Fibroblast of lung (primary cell): Measurements from ENCODE around the gene SLC4A2.
"Not testable (repeated sequence)": the region's sequence is repeated elsewhere in the genome, so short reads cannot be mapped to it uniquely, and the experiment has no call there.

ENCODE experiments used
- CTCF ChIP-seq, 2 donors: IDR thresholded peaks in 1 of 2; conservative IDR thresholded peaks in 1 of 2; 1 replicate in 1 of 2; 2 replicates in 1 of 2; pipeline ENCODE4 v1.5.1; 2011 to 2012; ENCODE audit warnings: low read length in 2 of 2, control low read depth in 1 of 2, inconsistent platforms in 1 of 2, low read depth in 1 of 2, mild to moderate bottlenecking in 1 of 2
- EZH2 ChIP-seq: IDR thresholded peaks from 2 replicates; pipeline ENCODE4 v1.5.1; 2012; ENCODE audit warnings: low read length, control low read depth, mild to moderate bottlenecking; ENCODE audit errors: missing control alignments

- not testable (repeated sequence) for TF ChIP-seq CTCF (conservative IDR thresholded peaks at IDR 0.05 in 1 of 2, IDR thresholded peaks at IDR 0.05 in 1 of 2; ENCODE audit: low read depth in 1 of 2, low read length in 2 of 2); EZH2
Measured at GRCh38 chr7:151026771-151027727, 32.3 kb upstream of the SLC4A2 start.
